ENCODE measurements around the gene BCAR1.

DNA sequence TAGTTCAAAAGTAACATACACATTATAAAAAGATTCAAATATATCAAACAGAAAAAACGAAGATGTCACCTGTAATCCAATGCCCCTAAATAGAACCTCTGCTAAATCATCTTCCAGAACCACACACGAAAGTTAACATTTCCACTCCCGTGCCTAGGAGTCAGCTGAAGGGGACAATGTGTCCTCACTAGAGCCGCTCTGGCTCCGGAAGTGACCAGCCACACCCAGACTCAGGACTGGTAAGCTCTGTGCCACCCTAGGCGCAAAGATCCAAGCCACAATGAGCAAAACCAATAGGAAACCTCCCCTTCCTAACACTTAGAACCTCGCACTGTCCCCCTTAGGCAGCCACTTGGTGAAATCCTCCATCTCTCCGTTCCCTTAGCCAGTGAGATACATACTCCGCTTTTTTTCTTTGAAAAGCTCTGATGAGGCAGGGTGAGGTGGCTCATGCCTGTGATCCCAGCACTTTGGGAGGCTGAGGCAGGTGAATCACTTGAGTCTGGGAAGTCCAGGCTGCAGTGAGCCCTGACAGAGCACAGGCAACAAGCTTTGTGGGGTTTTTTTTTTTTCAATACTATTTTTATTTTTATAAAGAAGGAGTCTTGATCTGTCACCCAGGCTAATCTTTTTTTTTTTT lies 20.8 kb downstream of the BCAR1 start:
- TF ChIP-seq POLR2A (IDR thresholded peaks at IDR 0.05; ENCODE audit: low read length) (no peak), GATA1 (IDR thresholded peaks at IDR 0.05; ENCODE audit: low read depth, low read length) (no peak)
